HepG2 (cell line): Measurements from ENCODE around the gene C2orf78. TPM values are rescaled to one million over a fixed set of nuclear protein-coding genes. Genes with fewer than 3 reads are reported as not detected.

Experiments used
- ADNP ChIP-seq: sonication (generic); formaldehyde crosslinking; IDR thresholded peaks from 2 replicates; pipeline ENCODE4 v1.4.0; 2020; ENCODE audit warnings: missing genetic modification reagents
- ASH2L ChIP-seq: fragments of 300-600, 200-600 bp; sonication (generic); IDR thresholded peaks from 2 replicates; pipeline ENCODE4 v1.7.0; 2017; ENCODE audit warnings: low read depth, mild to moderate bottlenecking, moderate library complexity, mixed read lengths, low read length; ENCODE audit not compliant: insufficient read length
- EZH2 ChIP-seq: conservative IDR thresholded peaks from 2 replicates; pipeline ENCODE4 v1.6.1; 2012; ENCODE audit warnings: mild to moderate bottlenecking, low read depth, low read length, moderate library complexity
- HNRNPL ChIP-seq: fragments of 200-400 bp; formaldehyde crosslinking; IDR thresholded peaks from 2 replicates; pipeline ENCODE4 v1.6.1; 2017; ENCODE audit warnings: mild to moderate bottlenecking, low read depth, low read length
- HOXD1 ChIP-seq: sonication (generic); formaldehyde crosslinking; IDR thresholded peaks from 2 replicates; pipeline ENCODE4 v1.5.0; 2020; ENCODE audit warnings: missing genetic modification reagents
- MBNL3 ChIP-seq: fragments of 250-450 bp; sonication (Bioruptor Pico); conservative IDR thresholded peaks from 2 replicates; pipeline ENCODE4 v1.8.0; 2022; ENCODE audit warnings: mild to moderate bottlenecking, inconsistent platforms
- MIER2 ChIP-seq: IDR thresholded peaks from 2 replicates; pipeline ENCODE4 v1.6.1; 2016; ENCODE audit warnings: missing biosample characterization, missing genetic modification reagents
- NCOA2 ChIP-seq: sonication (generic); formaldehyde crosslinking; IDR thresholded peaks from 2 replicates; pipeline ENCODE4 v1.8.0; 2022; ENCODE audit warnings: inconsistent platforms
- NFATC3 ChIP-seq: sonication (generic); formaldehyde crosslinking; IDR thresholded peaks from 2 replicates; pipeline ENCODE4 v1.5.1; 2020; ENCODE audit warnings: mild to moderate bottlenecking, missing genetic modification reagents
- REL ChIP-seq: sonication (generic); formaldehyde crosslinking; conservative IDR thresholded peaks from 2 replicates; pipeline ENCODE4 v1.8.0; 2022; ENCODE audit warnings: mild to moderate bottlenecking, missing genetic modification reagents, moderate library complexity
- SMARCC2 ChIP-seq: fragments of 450-650 bp; IDR thresholded peaks from 2 replicates; pipeline ENCODE4 v1.6.1; 2017; ENCODE audit warnings: antibody characterized with exemption, mild to moderate bottlenecking
- TEAD3 ChIP-seq: optimal IDR thresholded peaks from 2 replicates; pipeline ENCODE3; 2016; ENCODE audit warnings: borderline replicate concordance
- ZBTB1 ChIP-seq: sonication (generic); formaldehyde crosslinking; IDR thresholded peaks from 2 replicates; pipeline ENCODE4 v1.4.0; 2020; ENCODE audit warnings: missing genetic modification reagents, borderline replicate concordance
- ZNF274 ChIP-seq: sonication (generic); formaldehyde crosslinking; IDR thresholded peaks from 2 replicates; pipeline ENCODE4 v1.5.1; 2020; ENCODE audit warnings: mild to moderate bottlenecking, missing genetic modification reagents
- ZNF350 ChIP-seq: sonication (generic); formaldehyde crosslinking; IDR thresholded peaks from 2 replicates; pipeline ENCODE4 v1.4.0; 2020; ENCODE audit warnings: mild to moderate bottlenecking, low read depth, missing genetic modification reagents, borderline replicate concordance
- ZNF713 ChIP-seq: sonication (generic); formaldehyde crosslinking; IDR thresholded peaks from 2 replicates; pipeline ENCODE4 v1.4.0; 2020; ENCODE audit warnings: mild to moderate bottlenecking, missing genetic modification reagents
- ZNF850 ChIP-seq: sonication (generic); formaldehyde crosslinking; conservative IDR thresholded peaks from 2 replicates; pipeline ENCODE4 v1.9.0; 2021; ENCODE audit warnings: mild to moderate bottlenecking, missing genetic modification reagents
- ZSCAN22 ChIP-seq: sonication (generic); formaldehyde crosslinking; IDR thresholded peaks from 2 replicates; pipeline ENCODE4 v1.4.0; 2020; ENCODE audit warnings: mild to moderate bottlenecking, missing genetic modification reagents
- polyA plus RNA-seq, 8 experiments: library from polyadenylated mRNA; depleted of rRNA in 3 of 8; stranded (reverse) in 7 of 8; unstranded in 1 of 8; fragments of >200 nt; fragmentation: Illumina TruSeq in 4 of 8; extraction: Trizol in 4 of 8; gene quantifications; 2 replicates each; pipeline versions ENCODE4 v1.2.1 to v1.2.3, GENCODE V29; 2011 to 2016; ENCODE audit warnings: low read depth in 4 of 8, missing spikeins in 1 of 8, mixed read lengths in 1 of 8; ENCODE audit not compliant: insufficient read depth in 1 of 8
- total RNA-seq, 5 experiments: library from RNA; depleted of rRNA; stranded (reverse); fragments of >200 nt; fragmentation: Illumina TruSeq; extraction: Trizol; gene quantifications; 2 replicates each; pipeline ENCODE4 v1.2.3, GENCODE V29; 2016; ENCODE audit warnings: low read depth in 1 of 5
- TF ChIP-seq, protein P1 (sequence below), 2 experiments: sonication (generic) in 1 of 2; formaldehyde crosslinking in 1 of 2; IDR thresholded peaks; 2 replicates each; pipeline versions ENCODE4 v1.4.0 to v1.6.1; 2016 to 2020; ENCODE audit warnings: borderline replicate concordance in 1 of 2, low read depth in 1 of 2, mild to moderate bottlenecking in 1 of 2, missing genetic modification reagents in 1 of 2
- TF ChIP-seq, protein P2 (sequence below): IDR thresholded peaks from 2 replicates; pipeline ENCODE4 v1.6.1; 2012; ENCODE audit warnings: low read length, improper control_type of control experiment
- TF ChIP-seq, protein P3 (sequence below): sonication (generic); formaldehyde crosslinking; IDR thresholded peaks from 2 replicates; pipeline ENCODE4 v1.4.0; 2020; ENCODE audit warnings: missing genetic modification reagents, borderline replicate concordance

C2orf78 gene
- total and polyA plus RNA-seq, 2 of the 13 experiments (the other 11 are each of a cell fraction or from before 2014, with no cell fraction given), result not detected

DNA sequence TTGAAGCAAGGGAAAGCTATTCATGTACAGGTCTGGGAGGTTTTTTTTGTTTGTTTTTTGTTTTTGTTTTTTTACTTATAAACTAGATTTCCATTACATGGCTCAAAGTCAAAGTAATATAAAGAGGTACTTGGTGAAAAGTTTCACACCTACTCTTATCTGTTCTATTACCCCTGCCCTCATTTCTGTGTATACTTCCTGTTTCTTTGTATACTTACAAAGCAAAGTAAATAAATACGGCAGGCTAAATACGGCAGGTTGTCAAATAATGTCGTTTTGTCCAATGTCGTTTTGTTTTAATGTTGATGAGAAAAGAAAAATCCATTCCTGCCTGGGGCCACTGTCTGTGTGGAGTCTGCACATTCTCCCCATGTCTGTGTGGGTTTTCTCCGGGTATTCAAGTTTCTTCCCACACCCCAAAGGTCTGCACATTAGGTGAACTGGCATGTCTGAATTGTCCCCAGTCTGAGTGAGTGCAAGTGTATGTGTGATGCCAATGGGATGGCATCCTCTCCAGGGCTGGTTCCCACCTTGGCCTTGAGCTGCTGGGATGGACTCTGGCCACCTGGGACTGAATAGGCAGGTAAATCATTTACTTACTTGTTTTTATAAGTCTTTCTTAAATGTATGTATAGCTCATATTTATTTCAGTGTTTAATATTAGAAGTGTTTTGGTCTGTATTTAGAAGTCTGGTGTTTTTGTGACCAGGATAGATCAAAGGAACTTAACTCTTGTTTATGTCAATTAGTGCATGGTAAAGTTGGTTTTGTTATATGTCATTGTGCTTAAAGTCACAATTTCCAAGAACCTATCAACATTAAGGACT lies 58.1 kb downstream of the C2orf78 start (continued):
- TF ChIP-seq, protein P1, sequence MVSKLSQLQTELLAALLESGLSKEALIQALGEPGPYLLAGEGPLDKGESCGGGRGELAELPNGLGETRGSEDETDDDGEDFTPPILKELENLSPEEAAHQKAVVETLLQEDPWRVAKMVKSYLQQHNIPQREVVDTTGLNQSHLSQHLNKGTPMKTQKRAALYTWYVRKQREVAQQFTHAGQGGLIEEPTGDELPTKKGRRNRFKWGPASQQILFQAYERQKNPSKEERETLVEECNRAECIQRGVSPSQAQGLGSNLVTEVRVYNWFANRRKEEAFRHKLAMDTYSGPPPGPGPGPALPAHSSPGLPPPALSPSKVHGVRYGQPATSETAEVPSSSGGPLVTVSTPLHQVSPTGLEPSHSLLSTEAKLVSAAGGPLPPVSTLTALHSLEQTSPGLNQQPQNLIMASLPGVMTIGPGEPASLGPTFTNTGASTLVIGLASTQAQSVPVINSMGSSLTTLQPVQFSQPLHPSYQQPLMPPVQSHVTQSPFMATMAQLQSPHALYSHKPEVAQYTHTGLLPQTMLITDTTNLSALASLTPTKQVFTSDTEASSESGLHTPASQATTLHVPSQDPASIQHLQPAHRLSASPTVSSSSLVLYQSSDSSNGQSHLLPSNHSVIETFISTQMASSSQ (IDR thresholded peaks at IDR 0.05; ENCODE audit: low read depth), result peak; percentile 74
- TF ChIP-seq, protein P1 (CRISPR knock-in tag; IDR thresholded peaks at IDR 0.05; ENCODE audit: borderline replicate concordance), result peak; percentile 83; the same call in 1 of the 2 replicates
- no peak for TF ChIP-seq ZBTB1
- TF ChIP-seq ZNF850, result no peak
- TF ChIP-seq HNRNPL, result no peak
- no peak for TF ChIP-seq NFATC3 (CRISPR knock-in tag)
- no peak for TF ChIP-seq SMARCC2
- no peak for TF ChIP-seq ZNF350 (CRISPR knock-in tag)
- TF ChIP-seq, protein P2, sequence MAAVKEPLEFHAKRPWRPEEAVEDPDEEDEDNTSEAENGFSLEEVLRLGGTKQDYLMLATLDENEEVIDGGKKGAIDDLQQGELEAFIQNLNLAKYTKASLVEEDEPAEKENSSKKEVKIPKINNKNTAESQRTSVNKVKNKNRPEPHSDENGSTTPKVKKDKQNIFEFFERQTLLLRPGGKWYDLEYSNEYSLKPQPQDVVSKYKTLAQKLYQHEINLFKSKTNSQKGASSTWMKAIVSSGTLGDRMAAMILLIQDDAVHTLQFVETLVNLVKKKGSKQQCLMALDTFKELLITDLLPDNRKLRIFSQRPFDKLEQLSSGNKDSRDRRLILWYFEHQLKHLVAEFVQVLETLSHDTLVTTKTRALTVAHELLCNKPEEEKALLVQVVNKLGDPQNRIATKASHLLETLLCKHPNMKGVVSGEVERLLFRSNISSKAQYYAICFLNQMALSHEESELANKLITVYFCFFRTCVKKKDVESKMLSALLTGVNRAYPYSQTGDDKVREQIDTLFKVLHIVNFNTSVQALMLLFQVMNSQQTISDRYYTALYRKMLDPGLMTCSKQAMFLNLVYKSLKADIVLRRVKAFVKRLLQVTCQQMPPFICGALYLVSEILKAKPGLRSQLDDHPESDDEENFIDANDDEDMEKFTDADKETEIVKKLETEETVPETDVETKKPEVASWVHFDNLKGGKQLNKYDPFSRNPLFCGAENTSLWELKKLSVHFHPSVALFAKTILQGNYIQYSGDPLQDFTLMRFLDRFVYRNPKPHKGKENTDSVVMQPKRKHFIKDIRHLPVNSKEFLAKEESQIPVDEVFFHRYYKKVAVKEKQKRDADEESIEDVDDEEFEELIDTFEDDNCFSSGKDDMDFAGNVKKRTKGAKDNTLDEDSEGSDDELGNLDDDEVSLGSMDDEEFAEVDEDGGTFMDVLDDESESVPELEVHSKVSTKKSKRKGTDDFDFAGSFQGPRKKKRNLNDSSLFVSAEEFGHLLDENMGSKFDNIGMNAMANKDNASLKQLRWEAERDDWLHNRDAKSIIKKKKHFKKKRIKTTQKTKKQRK, result no peak
- no peak for TF ChIP-seq REL
- TF ChIP-seq ZNF274 (CRISPR knock-in tag), result no peak
- no peak for TF ChIP-seq ADNP
- no peak for TF ChIP-seq MIER2 (CRISPR knock-in tag)
- TF ChIP-seq, protein P3, sequence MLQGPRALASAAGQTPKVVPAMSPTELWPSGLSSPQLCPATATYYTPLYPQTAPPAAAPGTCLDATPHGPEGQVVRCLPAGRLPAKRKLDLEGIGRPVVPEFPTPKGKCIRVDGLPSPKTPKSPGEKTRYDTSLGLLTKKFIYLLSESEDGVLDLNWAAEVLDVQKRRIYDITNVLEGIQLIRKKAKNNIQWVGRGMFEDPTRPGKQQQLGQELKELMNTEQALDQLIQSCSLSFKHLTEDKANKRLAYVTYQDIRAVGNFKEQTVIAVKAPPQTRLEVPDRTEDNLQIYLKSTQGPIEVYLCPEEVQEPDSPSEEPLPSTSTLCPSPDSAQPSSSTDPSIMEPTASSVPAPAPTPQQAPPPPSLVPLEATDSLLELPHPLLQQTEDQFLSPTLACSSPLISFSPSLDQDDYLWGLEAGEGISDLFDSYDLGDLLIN, result no peak
- no peak for TF ChIP-seq ZSCAN22 (CRISPR knock-in tag)
- TF ChIP-seq NCOA2, result peak; percentile 14; the same call in 1 of the 2 replicates
- TF ChIP-seq ZNF713, result no peak
- no peak for TF ChIP-seq HOXD1 (CRISPR knock-in tag)
- TF ChIP-seq TEAD3, result peak; percentile 59
- TF ChIP-seq ASH2L, result peak; percentile 85
- TF ChIP-seq MBNL3, result no peak
- TF ChIP-seq EZH2, result no peak
